IPS-18c (cell line): ENCODE measurements around the gene NNT.
"Not testable (repeated sequence)": the region's sequence is repeated elsewhere in the genome, so short reads cannot be mapped to it uniquely, and the experiment has no call there.

Source experiments
- H3K4me3 ChIP-seq: 2 replicates; pipeline ENCODE4 v1.7.0; 2013; ENCODE audit warnings: low read depth, mild to moderate bottlenecking, low read length, moderate library complexity; ENCODE audit not compliant: insufficient read depth
- H3K9me3 ChIP-seq: one replicate; pipeline ENCODE4 v1.6.1; 2013; ENCODE audit warnings: mild to moderate bottlenecking, low read length, moderate library complexity; ENCODE audit not compliant: control insufficient read depth, insufficient read depth

Gene NNT

GRCh38 chr5:43602461-43603343 is at the start of gene NNT:
Gene NNT (plus strand): TSS chr5:43603180. CDS start chr5:43609196, 6,016 bp downstream.
- H3K4me3 ChIP-seq: peak within 1 kb of the TSS; percentile 81
- no peaks in the 10 kb centered on the region for H3K9me3 ChIP-seq

GRCh38 chr5:43553381-43553780 is 49.6 kb upstream of the NNT start:
- Histone ChIP-seq H3K9me3 (no peaks in the 10 kb centered on the region), H3K4me3 (no peak overlapping the region)

DNA sequence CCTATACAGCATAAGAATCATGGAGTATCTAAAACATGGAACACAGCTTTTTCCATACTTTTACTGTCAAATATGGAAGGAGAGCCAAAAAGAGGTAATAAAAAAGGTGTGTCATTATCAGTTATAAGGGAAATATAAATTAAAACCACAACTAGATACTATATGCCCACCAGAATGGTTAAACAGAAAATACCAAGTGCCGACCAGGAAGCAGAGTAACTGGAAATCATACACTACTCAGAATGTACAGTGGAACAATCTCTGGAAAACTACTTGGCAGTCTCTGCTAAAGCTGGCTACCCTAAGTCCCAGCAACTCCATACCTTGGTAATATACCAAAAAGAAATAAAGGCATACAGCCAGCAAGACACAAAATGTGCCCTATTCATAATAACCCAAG is 48.5 kb upstream of the NNT start:
- no peaks in the 10 kb centered on the region for H3K9me3 ChIP-seq
- H3K4me3 ChIP-seq: no peak overlapping the region

- H3K4me3 ChIP-seq: peak overlapping the region; percentile 96
- no peaks in the 10 kb centered on the region for H3K9me3 ChIP-seq
These were observed 46.9 kb upstream of the NNT start for GRCh38 chr5:43555895-43556606.

- H3K9me3 ChIP-seq: not testable (repeated sequence)
- H3K4me3 ChIP-seq: peak overlapping the region; percentile 96
These were observed 46.4 kb upstream of the NNT start for GRCh38 chr5:43556607-43556856.

DNA sequence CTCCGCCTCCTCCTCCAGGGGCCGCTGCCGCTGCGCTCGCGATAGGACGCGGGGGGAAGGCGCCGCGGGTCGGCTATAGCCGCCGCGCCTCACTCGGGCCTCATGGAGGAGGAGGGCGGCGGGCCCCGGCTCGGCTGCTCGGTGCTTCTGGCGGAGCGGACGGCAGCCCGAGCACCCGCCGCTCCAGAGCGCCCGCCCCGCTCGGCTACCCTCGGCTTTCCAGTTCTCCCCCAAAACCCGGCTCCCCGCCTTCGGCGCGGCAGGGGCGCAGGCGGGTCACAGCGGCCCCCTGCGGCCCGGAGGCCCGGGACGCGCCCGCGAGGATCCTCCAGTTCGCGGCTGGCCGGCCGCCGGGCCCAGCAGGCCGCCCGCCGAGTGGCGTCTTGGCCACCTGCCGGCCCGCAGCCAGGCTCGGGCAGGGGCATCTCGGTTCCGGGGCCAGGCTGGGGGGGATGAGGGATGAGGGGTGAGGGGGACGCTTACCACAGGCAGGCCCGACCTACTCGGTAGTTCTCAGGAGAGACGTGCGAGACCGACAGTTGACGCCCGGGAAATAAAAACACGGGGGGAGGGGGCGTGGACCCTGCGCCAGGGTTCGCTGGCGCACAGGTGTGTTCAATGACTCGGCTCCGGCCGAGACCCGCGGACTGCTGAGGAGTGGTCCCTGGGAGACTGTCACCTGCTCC is 46.0 kb upstream of the NNT start, which contains the start of gene PAIP1:
Gene PAIP1, minus strand, starts transcription at position 221 of the 686 bp plus-strand sequence. CDS start 231 bp downstream, outside the sequence.
- Histone ChIP-seq H3K4me3 (peak within 1 kb of the TSS; percentile 96), H3K9me3 (no peaks in the 10 kb centered on the region)

- H3K4me3 ChIP-seq: no peak overlapping the region
- H3K9me3 ChIP-seq: no peaks in the 10 kb centered on the region
These were observed 42.9 kb upstream of the NNT start for GRCh38 chr5:43560128-43560527.

DNA sequence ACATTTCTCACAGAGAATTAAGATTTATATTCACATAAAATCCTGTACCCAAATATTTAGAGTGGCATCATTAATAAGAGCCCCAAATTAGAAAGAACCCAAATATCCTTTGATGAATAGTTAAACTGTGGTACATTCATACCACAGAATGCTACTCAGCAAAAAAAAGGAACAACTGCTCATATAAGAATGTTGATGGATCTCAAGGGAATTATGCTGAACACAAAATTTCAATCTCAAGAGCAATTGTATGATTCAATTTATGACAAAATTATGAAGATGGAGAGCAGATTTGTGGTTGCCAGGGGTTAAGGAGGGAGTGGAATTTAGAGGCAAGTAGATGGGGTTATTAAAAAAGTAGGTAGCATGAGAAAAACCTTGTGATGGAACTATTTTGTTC is 41.6 kb upstream of the NNT start:
- Histone ChIP-seq H3K9me3 (no peaks in the 10 kb centered on the region), H3K4me3 (no peak overlapping the region)

- Histone ChIP-seq H3K4me3 (no peak overlapping the region), H3K9me3 (no peaks in the 10 kb centered on the region)
These were observed 39.7 kb upstream of the NNT start for GRCh38 chr5:43563321-43563720.

DNA sequence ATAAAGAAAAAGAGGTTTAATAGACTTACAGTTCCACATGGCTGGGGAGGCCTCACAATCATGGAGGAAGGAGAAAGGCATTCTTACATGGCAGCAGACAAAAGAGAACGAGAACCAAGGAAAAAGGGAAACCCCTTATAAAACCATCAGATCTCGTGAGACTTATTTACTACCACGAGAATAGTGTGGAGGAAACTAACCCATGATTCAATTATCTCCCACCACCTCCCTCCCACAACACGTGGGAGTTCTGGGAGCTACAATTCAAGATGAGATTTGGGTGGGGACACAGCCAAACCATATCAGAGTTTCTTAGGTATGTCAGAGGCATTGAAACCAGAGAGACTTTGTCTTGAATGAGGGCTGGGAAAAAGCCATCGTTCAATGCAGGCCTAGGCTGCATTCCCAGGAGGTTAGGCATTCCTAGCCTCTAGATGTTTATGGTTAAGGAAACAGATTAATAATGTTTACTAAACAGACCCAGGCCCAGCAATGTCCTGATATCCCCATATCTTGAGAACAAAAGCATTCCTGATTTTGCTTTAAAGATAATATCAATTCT is 38.6 kb upstream of the NNT start:
- Histone ChIP-seq H3K4me3 (no peak overlapping the region), H3K9me3 (no peaks in the 10 kb centered on the region)

GRCh38 chr5:43565043-43565442 is 37.9 kb upstream of the NNT start:
- Histone ChIP-seq H3K9me3 (no peaks in the 10 kb centered on the region), H3K4me3 (no peak overlapping the region)

DNA sequence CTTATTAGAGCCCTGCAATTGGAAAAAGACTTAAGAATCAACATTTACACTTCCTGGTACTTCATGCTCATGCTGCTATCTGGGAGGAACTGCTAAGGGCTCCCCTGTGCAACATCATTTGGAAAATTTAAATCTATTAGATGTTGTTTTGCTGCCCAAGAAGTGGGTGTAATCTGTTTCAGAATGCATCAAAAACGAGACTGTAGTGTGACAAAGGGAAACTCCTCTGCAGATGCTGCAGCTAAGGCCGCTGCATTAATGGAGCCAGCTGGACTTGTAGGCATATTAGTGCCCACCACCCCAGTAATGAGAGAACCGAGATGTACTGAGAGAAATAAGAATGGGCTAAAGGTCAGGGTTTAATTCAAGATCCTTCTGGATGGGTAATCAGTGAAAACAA is 35.0 kb upstream of the NNT start:
- no peak overlapping the region for H3K4me3 ChIP-seq

GRCh38 chr5:43569236-43569746 is 33.7 kb upstream of the NNT start:
- Histone ChIP-seq H3K4me3 (no peak overlapping the region), H3K9me3 (no peaks in the 10 kb centered on the region)

More for the DNA sequence above, 35.0 kb upstream of the NNT start:
- H3K9me3 ChIP-seq: no peaks in the 10 kb centered on the region

GRCh38 chr5:43570450-43571158 is 32.4 kb upstream of the NNT start:
- Histone ChIP-seq H3K4me3 (no peak overlapping the region), H3K9me3 (no peaks in the 10 kb centered on the region)

DNA sequence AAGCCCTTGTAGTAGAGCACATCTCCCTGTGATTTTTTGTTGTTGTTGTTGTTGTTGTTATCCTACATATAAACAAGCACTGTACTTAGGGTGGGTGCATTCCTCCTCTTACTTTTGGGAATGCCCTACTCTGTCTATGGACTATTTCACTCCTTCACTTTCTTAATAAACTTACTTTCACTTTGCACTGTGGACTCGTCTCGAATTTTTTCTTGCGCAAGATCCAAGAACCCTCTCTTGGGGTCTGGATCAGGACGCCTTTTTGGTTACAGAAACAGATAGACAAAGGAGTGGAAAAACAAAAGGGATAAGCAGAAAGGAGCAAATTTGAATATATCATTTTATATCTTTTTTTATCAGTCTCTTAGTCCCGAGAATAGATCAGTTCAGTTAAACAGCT is 31.7 kb upstream of the NNT start:
- no peaks in the 10 kb centered on the region for H3K9me3 ChIP-seq
- no peak overlapping the region for H3K4me3 ChIP-seq

DNA sequence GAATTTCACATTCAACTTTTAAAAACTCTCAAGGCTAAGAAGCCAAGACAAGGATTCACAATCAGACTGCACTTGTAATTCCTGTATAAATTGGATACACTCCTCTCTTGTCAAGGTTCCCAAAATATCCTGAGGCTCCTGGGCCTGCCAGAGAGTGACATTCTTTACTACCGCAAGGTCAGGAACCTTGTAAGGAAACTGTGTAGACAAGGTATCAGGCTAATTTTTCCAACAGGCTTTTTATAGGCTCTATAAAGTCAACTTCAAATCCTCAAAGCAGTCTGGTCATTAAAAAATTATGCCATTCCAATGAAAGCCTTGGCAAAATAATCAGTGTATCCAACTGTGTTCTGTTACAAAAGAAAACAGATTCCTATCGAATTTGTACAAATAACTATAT is 30.6 kb upstream of the NNT start:
- H3K9me3 ChIP-seq: no peaks in the 10 kb centered on the region

GRCh38 chr5:43573058-43573457 is 29.9 kb upstream of the NNT start:
- Histone ChIP-seq H3K9me3 (no peaks in the 10 kb centered on the region), H3K4me3 (no peak overlapping the region)

More for the DNA sequence above, 30.6 kb upstream of the NNT start:
- no peak overlapping the region for H3K4me3 ChIP-seq
